ENCODE results near the gene ANKRD29. TPM values are rescaled to one million over a fixed set of nuclear protein-coding genes. Genes with fewer than 3 reads are reported as not detected.
"Not testable (repeated sequence)": the region's sequence is repeated elsewhere in the genome, so short reads cannot be mapped to it uniquely, and the experiment has no call there.

Gene ANKRD29
- total and polyA plus RNA-seq, 4 experiments from 2014 or later: 0.91 to 1.3 TPM; not detected in 2

GRCh38 chr18:23563377-23564043 lies 99.2 kb downstream of the ANKRD29 start:
- peaks cover 38% of the 10 kb centered on the region for H3K36me3 ChIP-seq (ENCODE audit: insufficient read depth, low read length)
- peaks cover 5 to 21% (median 13%) of the 10 kb centered on the region in 4 donors for H3K4me1 Mint-ChIP-seq
- H3K4me3 ChIP-seq (ENCODE audit: low read length in 2 of 2): no peak overlapping the region

GRCh38 chr18:23560186-23560585 lies 102.5 kb downstream of the ANKRD29 start:
- H3K36me3 ChIP-seq (ENCODE audit: insufficient read depth, low read length): peaks cover 28% of the 10 kb centered on the region
- H3K27me3 ChIP-seq (ENCODE audit: insufficient read depth, low read length): no peaks in the 10 kb centered on the region
- ChIA-PET POLR2A (ENCODE audit: partially characterized antibody) (no interaction called here), CTCF (ENCODE audit: partially characterized antibody) (interaction anchor here (1.6 kb wide), 1 partner anchor 44 kb away, joined by 8 read pairs; no protein-coding TSS in a partner anchor)
- peaks cover 10% of the 10 kb centered on the region for H3K4me1 ChIP-seq (ENCODE audit: insufficient read depth, low read length)
- no peak overlapping the region for H3K4me3 ChIP-seq (ENCODE audit: low read length in 2 of 2)
- Mint-ChIP-seq H3K36me3 (peaks cover 57 to 73% of the 10 kb centered on the region in 2 donors), H3K27ac (no peak overlapping the region), H3K9me3 (no peaks in the 10 kb centered on the region), H3K27me3 (no peaks in the 10 kb centered on the region), H3K4me3 (no peak overlapping the region), H3K4me1 (peaks cover 4 to 19% (median 13%) of the 10 kb centered on the region in 4 donors)
- DNase-seq: no peak
- intact Hi-C loops (cut with micrococcal nuclease): no loop called here
- H3K9me3 ChIP-seq (ENCODE audit: control insufficient read depth in 1 of 2, low read length in 2 of 2): no peaks in the 10 kb centered on the region
- H3K27ac ChIP-seq (ENCODE audit: low read depth, low read length): no peak overlapping the region

More at GRCh38 chr18:23563377-23564043, 99.2 kb downstream of the ANKRD29 start:
- Histone ChIP-seq H3K27ac (ENCODE audit: low read depth, low read length) (no peak overlapping the region), H3K27me3 (ENCODE audit: insufficient read depth, low read length) (no peaks in the 10 kb centered on the region), H3K9me3 (ENCODE audit: control insufficient read depth in 1 of 2, low read length in 2 of 2) (no peaks in the 10 kb centered on the region), H3K4me1 (ENCODE audit: insufficient read depth, low read length) (peaks cover 10% of the 10 kb centered on the region)
- Mint-ChIP-seq H3K36me3 (peaks cover 52 to 67% of the 10 kb centered on the region in 2 donors), H3K27me3 (no peaks in the 10 kb centered on the region), H3K9me3 (no peaks in the 10 kb centered on the region), H3K27ac (peak overlapping the region in 5 of 7 donors; percentile 6 to 70 (median 55)), H3K4me3 (no peak overlapping the region)
- intact Hi-C loops (cut with micrococcal nuclease): loop anchor here (2.0 kb wide), 1 partner anchor 23 kb away; the partner anchor contains the start of gene NPC1
- POLR2A ChIA-PET (ENCODE audit: partially characterized antibody): interaction anchor here (0.9 to 1.4 kb wide), 3 partner anchors 9 to 23 kb away, joined by 3 to 6 read pairs (median 6); no protein-coding TSS in a partner anchor
- DNase-seq: peak in 3 of 5 donors; percentile 24 to 49 (median 25)
- CTCF ChIA-PET (ENCODE audit: partially characterized antibody): interaction anchor here (0.6 to 1.0 kb wide), 2 partner anchors 22 to 24 kb away, joined by 3 read pairs; no protein-coding TSS in a partner anchor

GRCh38 chr18:23557511-23557910 lies 105.2 kb downstream of the ANKRD29 start:
- H3K4me3 Mint-ChIP-seq; H3K27me3 Mint-ChIP-seq; H3K27ac ChIP-seq (ENCODE audit: low read depth, low read length); DNase-seq; H3K9me3 ChIP-seq (ENCODE audit: control insufficient read depth in 1 of 2, low read length in 2 of 2); intact Hi-C loops (cut with micrococcal nuclease); H3K9me3 Mint-ChIP-seq; POLR2A ChIA-PET (ENCODE audit: partially characterized antibody); CTCF ChIA-PET (ENCODE audit: partially characterized antibody); H3K4me1 Mint-ChIP-seq; H3K4me1 ChIP-seq (ENCODE audit: insufficient read depth, low read length); H3K27me3 ChIP-seq (ENCODE audit: insufficient read depth, low read length); H3K4me3 ChIP-seq (ENCODE audit: low read length in 2 of 2): not testable (repeated sequence)
- peak overlapping the region in 1 of 7 donors; percentile 53 for H3K27ac Mint-ChIP-seq
- peaks cover 55% of the 10 kb centered on the region for H3K36me3 ChIP-seq (ENCODE audit: insufficient read depth, low read length)
- H3K36me3 Mint-ChIP-seq: peaks cover 66 to 88% of the 10 kb centered on the region in 2 donors

- no peaks in the 10 kb centered on the region for H3K27me3 Mint-ChIP-seq
- no peak overlapping the region for H3K27ac Mint-ChIP-seq
- ChIA-PET POLR2A (ENCODE audit: partially characterized antibody) (no interaction called here), CTCF (ENCODE audit: partially characterized antibody) (no interaction called here)
- Histone ChIP-seq H3K9me3 (ENCODE audit: control insufficient read depth in 1 of 2, low read length in 2 of 2) (no peaks in the 10 kb centered on the region), H3K4me3 (ENCODE audit: low read length in 2 of 2) (no peak overlapping the region), H3K27ac (ENCODE audit: low read depth, low read length) (no peak overlapping the region), H3K36me3 (ENCODE audit: insufficient read depth, low read length) (peaks cover 62% of the 10 kb centered on the region), H3K27me3 (ENCODE audit: insufficient read depth, low read length) (no peaks in the 10 kb centered on the region), H3K4me1 (ENCODE audit: insufficient read depth, low read length) (no peaks in the 10 kb centered on the region)
- H3K9me3 Mint-ChIP-seq: no peaks in the 10 kb centered on the region
- H3K4me3 Mint-ChIP-seq: no peak overlapping the region
- DNase-seq: no peak
- H3K4me1 Mint-ChIP-seq: peaks cover 0 to 7% (median 3%) of the 10 kb centered on the region in 4 donors
- peaks cover 68 to 91% of the 10 kb centered on the region in 2 donors for H3K36me3 Mint-ChIP-seq
- intact Hi-C loops (cut with micrococcal nuclease): no loop called here
Measured at GRCh38 chr18:23556145-23556780, 106.4 kb downstream of the ANKRD29 start.

GRCh38 chr18:23553887-23554286 lies 108.8 kb downstream of the ANKRD29 start:
- H3K27me3 Mint-ChIP-seq: no peaks in the 10 kb centered on the region
- no peak overlapping the region for H3K27ac ChIP-seq (ENCODE audit: low read depth, low read length)
- ChIA-PET CTCF (ENCODE audit: partially characterized antibody) (interaction anchor here (1.2 to 4.1 kb wide), 2 partner anchors 34 to 38 kb away, joined by 4 to 17 read pairs; no protein-coding TSS in a partner anchor), POLR2A (ENCODE audit: partially characterized antibody) (interaction anchor here (1.1 kb wide), 1 partner anchor 43 kb away, joined by 3 read pairs; no protein-coding TSS in a partner anchor)
- H3K9me3 Mint-ChIP-seq: no peaks in the 10 kb centered on the region
- peaks cover 51% of the 10 kb centered on the region for H3K36me3 ChIP-seq (ENCODE audit: insufficient read depth, low read length)
- H3K36me3 Mint-ChIP-seq: peaks cover 60 to 82% of the 10 kb centered on the region in 2 donors
- no peak overlapping the region for H3K4me3 ChIP-seq (ENCODE audit: low read length in 2 of 2)
- no peaks in the 10 kb centered on the region for H3K4me1 ChIP-seq (ENCODE audit: insufficient read depth, low read length)
- no peaks in the 10 kb centered on the region for H3K9me3 ChIP-seq (ENCODE audit: control insufficient read depth in 1 of 2, low read length in 2 of 2)
- DNase-seq: no peak
- H3K27ac Mint-ChIP-seq: peak overlapping the region in 3 of 7 donors; percentile 13 to 70 (median 31)
- H3K27me3 ChIP-seq (ENCODE audit: insufficient read depth, low read length): no peaks in the 10 kb centered on the region
- peaks cover 0 to 7% (median 3%) of the 10 kb centered on the region in 4 donors for H3K4me1 Mint-ChIP-seq
- intact Hi-C loops (cut with micrococcal nuclease): no loop called here
- H3K4me3 Mint-ChIP-seq: no peak overlapping the region

GRCh38 chr18:23552505-23552904 lies 110.2 kb downstream of the ANKRD29 start:
- ChIA-PET CTCF (ENCODE audit: partially characterized antibody) (interaction anchor here (1.5 to 4.1 kb wide), 2 partner anchors 10 to 37 kb away, joined by 5 to 17 read pairs; no protein-coding TSS in a partner anchor), POLR2A (ENCODE audit: partially characterized antibody) (no interaction called here)
- intact Hi-C loops (cut with micrococcal nuclease): no loop called here
- H3K36me3 ChIP-seq (ENCODE audit: insufficient read depth, low read length): peaks cover 56% of the 10 kb centered on the region
- H3K27ac ChIP-seq (ENCODE audit: low read depth, low read length): no peak overlapping the region
- no peaks in the 10 kb centered on the region for H3K27me3 ChIP-seq (ENCODE audit: insufficient read depth, low read length)
- H3K4me1 ChIP-seq (ENCODE audit: insufficient read depth, low read length): no peaks in the 10 kb centered on the region
- no peaks in the 10 kb centered on the region for H3K27me3 Mint-ChIP-seq
- DNase-seq: no peak
- peaks cover 53 to 81% of the 10 kb centered on the region in 2 donors for H3K36me3 Mint-ChIP-seq
- H3K4me3 ChIP-seq (ENCODE audit: low read length in 2 of 2): no peak overlapping the region
- H3K4me3 Mint-ChIP-seq: no peak overlapping the region
- peaks cover 0 to 4% (median 2%) of the 10 kb centered on the region in 4 donors for H3K4me1 Mint-ChIP-seq
- H3K9me3 Mint-ChIP-seq: no peaks in the 10 kb centered on the region
- peak overlapping the region in 4 of 7 donors; percentile 9 to 74 (median 20) for H3K27ac Mint-ChIP-seq
- H3K9me3 ChIP-seq (ENCODE audit: control insufficient read depth in 1 of 2, low read length in 2 of 2): no peaks in the 10 kb centered on the region

GRCh38 chr18:23551978-23552377 lies 110.7 kb downstream of the ANKRD29 start:
- Mint-ChIP-seq H3K27me3 (no peaks in the 10 kb centered on the region), H3K4me1 (peaks cover 0 to 4% (median 2%) of the 10 kb centered on the region in 4 donors), H3K4me3 (no peak overlapping the region), H3K36me3 (peaks cover 49 to 81% of the 10 kb centered on the region in 2 donors), H3K9me3 (no peaks in the 10 kb centered on the region), H3K27ac (peak overlapping the region in 4 of 7 donors; percentile 22 to 77 (median 66))
- CTCF ChIA-PET (ENCODE audit: partially characterized antibody): interaction anchor here (1.5 to 4.1 kb wide), 2 partner anchors 9 to 36 kb away, joined by 5 to 17 read pairs; no protein-coding TSS in a partner anchor
- Histone ChIP-seq H3K9me3 (ENCODE audit: control insufficient read depth in 1 of 2, low read length in 2 of 2) (no peaks in the 10 kb centered on the region), H3K27me3 (ENCODE audit: insufficient read depth, low read length) (no peaks in the 10 kb centered on the region), H3K27ac (ENCODE audit: low read depth, low read length) (no peak overlapping the region), H3K4me3 (ENCODE audit: low read length in 2 of 2) (no peak overlapping the region), H3K36me3 (ENCODE audit: insufficient read depth, low read length) (peaks cover 62% of the 10 kb centered on the region), H3K4me1 (ENCODE audit: insufficient read depth, low read length) (no peaks in the 10 kb centered on the region)
- DNase-seq: no peak
- intact Hi-C loops (cut with micrococcal nuclease): no loop called here
- POLR2A ChIA-PET (ENCODE audit: partially characterized antibody): interaction anchor here (1.2 kb wide), 1 partner anchor 12 kb away, joined by 6 read pairs; no protein-coding TSS in a partner anchor

All from CD4-positive, alpha-beta memory T cell (primary cell).